HG02759 (cell line): ENCODE data around the gene OGA.
"Not testable (repeated sequence)": the region's sequence is repeated elsewhere in the genome, so short reads cannot be mapped to it uniquely, and the experiment has no call there.

Experiments used
- ATAC-seq: cut with Tn5 transposase; IDR thresholded peaks from one replicate; pipeline ENCODE4 v1.9.1; 2021; ENCODE audit warnings: mild to moderate bottlenecking, moderate library complexity; ENCODE audit not compliant: unreplicated experiment

OGA gene

DNA sequence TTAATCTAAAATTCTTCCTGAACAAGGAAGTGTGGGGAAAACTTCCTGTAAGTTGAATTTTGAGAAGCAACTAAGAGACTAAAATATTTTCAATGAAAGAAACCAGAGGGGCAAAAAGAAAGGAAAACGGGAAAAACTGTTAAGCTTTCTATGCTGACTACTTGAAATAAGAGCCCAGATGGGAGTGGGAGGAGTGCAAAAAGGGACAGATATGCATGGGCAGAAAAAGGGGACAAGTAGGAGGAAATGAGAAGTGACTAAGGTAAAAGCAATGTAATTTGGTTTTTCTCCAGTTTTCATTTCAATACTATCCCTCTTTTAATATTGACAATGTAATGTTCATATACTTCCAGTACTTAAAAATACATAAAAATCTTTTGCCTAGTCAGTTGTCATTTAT is 11.1 kb downstream of the OGA start:
- no peak for ATAC-seq

DNA sequence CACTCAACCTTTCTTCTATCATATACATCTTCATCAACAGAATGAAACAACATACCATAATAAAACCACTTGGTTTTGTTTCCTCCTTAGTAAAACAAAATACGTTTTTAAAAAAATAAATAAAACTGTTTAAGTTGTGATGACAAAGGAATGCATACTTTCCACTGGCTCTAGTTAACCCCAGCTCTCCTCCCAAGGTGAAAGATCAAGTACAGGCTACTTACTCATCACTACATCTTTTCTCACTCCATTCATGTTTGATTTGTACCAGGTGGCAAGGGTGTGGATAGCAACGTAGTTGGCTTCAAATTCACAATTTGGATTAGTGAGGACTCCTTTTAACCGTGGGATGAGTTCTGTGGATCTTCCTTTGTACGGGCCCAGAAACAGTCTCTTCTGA is 14.7 kb downstream of the OGA start:
- no peak for ATAC-seq

DNA sequence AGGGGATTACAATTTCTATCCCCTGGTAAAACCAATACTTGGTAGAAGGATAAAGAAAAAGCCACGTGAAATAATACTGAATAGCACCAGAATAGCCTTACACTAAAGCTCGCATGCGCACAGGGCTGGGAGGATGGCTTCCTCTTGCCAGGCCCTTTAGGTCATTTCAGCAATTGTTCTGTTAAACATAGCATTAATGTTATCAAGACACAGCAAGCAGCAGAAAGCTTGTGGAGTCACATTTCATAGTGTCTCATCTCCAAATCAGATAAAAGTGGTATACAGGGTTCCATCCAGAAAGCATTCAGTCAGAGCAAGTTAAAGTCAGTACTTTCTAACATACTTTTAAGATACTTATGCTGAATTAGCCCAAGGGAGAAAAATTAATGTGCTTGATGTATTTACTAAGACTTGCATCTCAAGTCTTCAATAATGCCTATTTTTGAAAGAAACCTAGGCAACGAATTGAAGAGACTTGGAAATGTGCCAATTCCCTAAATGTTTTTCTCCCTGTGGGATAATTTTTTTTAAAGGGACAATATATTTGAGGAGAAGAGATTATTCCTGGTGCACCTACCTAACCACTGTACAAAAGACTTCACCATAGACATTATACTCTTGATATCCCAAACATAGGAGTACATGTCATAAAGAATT is 20.7 kb downstream of the OGA start:
- no peak for ATAC-seq

DNA sequence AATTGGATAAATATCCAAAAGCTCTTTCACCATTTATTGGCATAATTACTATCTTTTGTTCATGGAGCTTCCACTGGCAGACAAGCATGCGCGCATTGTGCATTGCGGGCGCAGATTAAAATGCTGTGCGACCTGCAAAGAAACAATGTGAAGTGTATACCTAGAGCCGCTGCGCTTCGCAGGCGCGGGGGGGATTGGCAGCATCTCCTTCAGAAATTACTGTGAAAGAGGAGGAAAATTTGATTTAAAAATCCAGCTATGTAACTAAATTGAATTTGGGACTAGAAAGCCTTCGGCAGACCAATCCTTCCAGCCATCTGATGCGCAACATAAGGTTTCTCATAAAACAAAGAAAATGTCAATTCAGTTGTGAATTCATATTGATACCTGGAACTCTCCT is 24.7 kb downstream of the OGA start:
- ATAC-seq = no peak

DNA sequence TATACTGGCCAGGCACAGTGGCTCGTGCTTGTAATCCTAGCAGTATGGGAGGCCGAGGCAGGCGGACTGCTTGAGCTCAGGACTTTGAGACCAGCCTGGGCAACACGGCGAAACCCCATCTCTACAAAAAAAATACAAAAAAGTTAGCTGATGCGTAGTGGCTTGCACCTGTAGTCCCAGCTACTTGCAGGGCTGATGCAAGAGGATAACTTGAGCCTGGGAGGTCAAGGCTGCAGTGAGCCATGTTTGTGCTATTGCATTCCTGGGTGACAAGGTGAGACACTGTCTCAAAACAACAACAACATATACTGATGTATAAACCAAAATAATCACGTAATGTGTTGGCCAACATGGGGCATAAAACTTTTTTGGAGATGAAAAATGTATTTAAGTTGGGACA is 28.6 kb downstream of the OGA start:
- no peak for ATAC-seq

DNA sequence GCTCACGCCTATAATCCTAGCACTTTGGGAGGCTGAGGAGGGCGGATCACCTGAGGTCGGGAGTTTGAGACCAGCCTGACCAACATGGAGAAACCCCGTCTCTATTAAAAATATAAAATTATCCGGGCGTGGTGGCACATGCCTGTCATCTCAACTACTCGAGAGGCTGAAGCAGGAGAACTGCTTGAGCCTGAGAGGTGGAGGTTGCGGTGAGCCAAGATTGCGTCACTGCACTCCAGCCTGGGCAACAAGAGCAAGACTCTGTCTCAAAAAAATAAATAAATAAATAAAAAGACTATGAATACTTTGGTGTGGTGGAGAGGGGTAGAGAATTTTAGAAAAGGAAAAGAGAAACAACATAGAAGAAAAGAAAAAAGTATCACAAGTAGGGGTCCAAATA is 29.0 kb downstream of the OGA start:
- ATAC-seq = not testable (repeated sequence)

DNA sequence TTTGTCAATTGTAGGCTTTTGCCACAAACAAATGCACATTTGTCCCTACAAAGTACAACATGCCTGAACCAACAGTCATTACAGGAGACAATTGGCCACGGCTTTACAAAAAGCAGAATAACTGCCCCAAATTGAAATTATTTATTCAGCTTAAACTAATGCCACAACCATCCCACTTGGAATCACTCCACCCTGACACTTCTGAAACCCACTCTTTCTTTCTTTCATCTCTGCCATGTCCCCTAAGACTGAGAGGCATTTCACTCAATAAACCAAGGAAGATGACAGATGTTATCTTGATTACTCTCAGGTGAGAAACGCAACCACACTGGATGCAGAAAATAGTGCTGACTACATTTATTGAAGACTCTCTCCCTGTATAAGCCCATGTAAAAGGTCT is 32.4 kb downstream of the OGA start:
- no peak for ATAC-seq

DNA sequence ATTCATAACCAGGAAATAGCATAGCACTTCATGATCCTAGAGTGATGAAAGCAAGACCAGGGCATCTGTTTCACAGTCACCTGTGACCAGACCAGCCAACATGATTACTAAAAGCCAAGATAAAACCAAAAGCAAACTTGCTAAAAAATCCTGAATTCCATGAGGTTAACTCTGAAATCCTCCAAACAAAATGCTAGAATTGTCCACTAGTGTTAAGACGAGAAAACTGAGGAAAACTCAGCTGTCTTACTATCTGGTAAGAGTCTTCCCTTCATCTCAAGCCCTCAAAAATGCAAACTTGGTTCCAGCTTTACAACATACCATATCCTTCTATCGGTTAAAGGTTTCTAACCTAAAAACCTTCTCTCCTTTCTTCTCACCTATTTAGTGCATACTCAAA is 33.7 kb downstream of the OGA start:
- ATAC-seq = no peak

DNA sequence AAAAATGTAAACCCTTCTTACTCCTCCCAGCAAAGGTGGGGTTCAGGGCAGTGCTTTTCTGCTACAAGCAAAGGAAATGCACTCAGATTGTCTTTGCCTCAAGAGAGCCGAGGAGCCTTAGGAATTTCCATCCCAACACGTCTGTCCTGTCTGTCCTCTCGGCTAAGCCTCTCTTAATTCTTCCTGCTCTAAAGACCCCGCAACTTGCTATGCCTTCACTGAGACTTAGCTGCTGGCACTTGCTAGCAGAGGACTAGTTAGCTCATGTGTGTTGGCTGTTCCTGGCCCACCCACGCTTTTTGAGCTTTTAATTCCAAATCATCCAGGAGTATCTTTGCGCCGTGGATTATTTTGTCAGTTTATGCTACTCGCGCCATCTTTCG is 34.5 kb downstream of the OGA start:
- no peak for ATAC-seq

DNA sequence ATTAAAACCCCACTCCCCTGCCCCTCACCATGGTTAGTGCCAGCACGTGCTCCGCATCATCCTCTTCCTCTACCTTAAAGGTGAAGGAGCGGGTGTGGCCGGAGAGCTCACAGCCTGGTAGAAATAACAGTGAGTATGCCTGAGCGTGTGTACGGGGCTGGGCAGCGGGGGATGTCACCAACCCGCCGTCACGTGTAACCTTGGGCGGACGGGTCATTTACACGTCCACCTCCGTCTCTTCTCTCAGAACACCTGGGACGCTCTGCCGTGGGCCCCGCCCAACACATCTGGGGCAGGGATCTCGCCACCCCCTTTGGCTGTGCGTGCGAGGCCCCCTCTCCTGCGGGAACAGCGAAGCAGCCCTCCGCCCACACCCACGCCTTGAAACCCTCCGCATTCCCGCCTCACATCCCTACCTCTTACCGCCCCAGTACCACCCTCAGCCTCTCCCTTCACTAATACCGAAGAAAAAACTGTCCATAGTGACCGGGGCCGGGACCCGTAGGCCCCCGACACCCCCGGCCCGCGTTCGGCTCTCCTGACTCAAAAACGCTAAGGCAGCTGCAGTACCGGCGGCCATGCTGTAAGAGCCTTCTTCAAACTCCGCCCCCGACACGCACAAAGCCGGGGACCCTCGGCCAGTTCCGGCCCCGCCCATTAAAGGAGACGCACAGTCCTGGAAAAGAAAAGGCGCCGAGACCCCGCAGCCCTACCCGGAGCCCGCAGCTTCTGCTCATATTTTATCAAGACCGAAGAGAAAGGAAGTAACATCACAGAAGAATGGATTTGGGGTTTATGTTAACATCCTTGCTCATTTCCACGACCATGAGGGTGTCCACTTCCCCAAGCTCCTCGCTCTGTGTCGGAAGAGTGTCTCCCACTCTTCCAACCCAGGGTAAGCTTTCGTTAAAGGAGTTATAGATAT is 35.2 kb downstream of the OGA start, which contains the start of gene NPM3:
Gene NPM3 (minus strand): TSS at position 636 of the 925 bp plus-strand sequence. CDS start 56 bp downstream, at position 580.
- peak; percentile 66 for ATAC-seq

DNA sequence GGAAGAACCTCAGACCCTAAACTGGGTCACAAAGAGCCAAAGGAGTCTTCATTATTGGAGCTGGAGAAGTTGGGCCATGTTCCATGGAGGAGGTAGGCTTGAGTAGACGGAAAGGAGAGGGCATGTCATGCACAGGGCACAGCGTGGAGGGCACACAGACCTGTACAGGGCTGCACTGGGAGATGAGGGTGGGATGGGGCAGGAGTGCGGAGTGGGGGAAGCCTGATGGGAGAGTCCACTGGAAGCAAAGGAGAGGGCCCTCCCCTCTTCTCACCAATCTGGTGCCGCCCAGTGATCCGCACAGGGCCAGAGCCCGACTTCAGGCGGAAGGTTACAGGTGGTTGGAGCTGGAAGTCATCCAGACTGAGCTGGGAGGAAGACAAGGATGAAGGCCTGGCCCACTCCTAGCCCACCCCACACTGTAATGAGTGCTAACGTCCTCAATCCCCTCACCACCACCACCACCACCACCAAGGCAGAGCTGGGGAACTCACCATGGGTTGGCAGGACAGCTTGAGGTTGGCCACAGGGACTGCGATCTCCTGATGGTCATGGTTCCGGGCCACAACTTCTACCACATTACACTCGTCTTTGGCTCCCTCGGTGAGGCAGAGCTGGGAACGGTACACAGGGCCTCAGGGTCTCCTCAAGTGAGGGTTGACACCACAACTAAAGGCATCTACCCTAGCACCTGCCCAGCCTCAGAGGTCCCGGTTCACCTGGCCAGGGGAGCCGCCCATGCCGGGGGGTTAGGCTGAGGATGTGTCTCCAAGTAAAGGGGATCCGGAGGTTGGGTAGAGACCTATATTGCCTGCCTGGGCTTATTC is 36.0 kb downstream of the OGA start:
- no peak for ATAC-seq

DNA sequence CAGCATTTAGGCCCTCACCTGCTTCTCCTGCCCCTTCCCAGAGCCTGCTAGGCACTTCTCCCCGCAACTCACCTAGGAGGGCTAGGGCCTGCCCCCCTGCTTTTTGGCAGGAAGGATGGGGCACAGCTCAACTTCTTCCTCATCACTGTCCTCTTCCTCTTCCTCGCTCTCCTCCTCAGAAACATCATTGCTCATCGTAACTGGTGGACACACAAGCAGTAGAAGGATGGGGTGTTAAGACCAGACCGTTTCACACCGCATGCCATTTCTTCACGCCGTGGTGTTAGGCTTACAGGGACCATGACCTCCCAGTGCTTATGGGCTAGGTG is 36.6 kb downstream of the OGA start:
- no peak for ATAC-seq

DNA sequence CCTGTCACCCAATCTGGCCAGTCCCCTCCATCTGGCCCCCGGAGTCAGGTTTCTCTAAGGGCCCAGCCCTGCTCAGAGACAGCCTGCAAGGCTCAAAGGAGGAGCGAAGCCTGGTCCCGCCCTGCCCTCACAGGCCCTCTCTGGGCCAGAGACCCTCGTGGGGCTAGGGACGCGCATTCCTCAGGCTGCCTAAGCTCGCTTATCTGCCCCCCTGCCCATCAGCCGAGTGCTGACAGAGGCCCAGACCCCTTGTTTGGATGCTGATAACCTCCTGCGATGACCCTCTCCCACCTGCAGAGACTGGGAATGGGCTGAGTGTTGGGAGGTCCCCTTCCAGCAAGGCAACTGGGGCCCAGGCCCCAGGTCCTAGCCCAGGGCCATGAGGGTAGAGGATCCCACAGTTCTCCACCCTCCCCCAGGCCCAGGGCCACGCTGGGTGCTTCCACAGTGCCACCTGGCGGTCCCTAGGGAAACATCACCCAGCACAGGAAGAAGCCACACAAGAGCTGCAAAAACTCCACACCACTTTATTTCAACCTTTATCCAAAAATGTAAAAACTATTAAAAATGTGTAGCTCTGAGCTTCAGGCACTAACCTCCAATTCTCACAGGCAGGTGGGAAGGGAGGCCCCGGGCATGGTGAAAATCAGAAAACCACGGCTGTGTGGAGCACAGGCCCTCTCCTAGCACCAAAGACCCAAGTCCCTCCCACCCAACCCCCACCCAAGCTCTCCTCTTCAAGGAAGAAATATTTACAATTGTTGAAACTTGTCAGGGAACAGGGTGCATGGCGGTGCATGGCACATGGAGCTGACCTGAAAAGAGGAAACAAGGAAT is 37.2 kb downstream of the OGA start:
- no peak for ATAC-seq

DNA sequence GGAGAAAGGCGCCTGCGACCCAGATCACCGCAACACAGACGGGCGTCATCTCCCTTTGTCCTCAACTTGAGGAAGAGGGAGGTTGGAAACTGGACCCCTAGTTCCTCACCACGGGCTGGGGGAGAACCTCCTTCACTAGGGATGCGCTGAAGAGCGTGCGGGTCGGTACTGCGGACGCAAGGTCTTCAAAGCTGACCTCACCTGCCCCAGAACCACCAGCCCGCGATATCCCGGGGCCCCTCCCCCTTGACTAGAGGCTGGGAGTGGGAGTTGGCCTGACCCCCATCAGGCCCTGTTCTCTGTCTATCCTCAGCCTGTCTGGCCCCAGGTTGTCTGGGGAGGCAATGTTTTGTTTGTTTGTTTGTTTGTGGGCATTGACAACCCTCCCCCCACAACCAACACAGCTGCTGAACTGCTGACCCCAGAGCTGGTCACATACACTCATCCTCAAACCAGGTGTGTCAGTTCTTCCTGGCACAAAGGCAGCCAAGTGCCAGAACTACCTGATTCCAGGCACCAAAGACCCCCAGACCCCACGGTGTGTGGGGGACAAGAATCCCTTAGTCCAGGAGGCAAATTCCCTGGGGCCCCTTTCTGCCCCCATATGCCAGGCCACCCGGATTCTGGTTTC is 37.9 kb downstream of the OGA start:
- ATAC-seq = no peak

DNA sequence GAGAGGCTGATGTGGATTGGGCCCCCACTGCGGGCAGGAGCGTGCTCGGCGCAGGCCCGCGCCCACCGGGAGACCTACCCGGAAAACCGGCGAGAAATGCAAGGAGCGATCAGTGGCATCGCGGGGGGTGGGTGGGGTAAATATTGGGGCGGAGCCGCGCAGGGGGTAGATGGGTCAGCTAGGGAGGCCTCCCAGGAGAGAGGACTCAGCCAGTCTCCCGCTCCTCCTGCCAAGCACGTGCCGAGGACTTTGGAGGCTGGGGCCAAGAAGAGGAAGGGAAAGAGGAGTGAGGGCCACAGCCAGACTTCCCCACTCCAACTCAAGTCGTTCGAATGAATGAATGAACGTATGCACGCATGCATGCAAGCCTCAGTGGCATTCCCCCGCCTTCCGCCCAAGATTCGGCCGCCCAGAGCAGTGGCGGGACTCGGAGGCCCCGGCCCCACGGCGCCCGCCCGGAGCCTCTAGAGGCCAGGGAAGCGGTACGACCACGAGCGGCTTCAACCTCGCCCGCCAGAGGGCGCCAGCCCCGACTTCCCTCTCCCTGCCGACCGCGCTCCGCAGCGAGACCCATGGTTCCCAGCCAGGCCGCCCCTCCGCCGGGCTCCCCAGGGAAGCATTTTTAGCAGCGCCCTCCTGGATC is 38.6 kb downstream of the OGA start:
- ATAC-seq = peak; percentile 55

DNA sequence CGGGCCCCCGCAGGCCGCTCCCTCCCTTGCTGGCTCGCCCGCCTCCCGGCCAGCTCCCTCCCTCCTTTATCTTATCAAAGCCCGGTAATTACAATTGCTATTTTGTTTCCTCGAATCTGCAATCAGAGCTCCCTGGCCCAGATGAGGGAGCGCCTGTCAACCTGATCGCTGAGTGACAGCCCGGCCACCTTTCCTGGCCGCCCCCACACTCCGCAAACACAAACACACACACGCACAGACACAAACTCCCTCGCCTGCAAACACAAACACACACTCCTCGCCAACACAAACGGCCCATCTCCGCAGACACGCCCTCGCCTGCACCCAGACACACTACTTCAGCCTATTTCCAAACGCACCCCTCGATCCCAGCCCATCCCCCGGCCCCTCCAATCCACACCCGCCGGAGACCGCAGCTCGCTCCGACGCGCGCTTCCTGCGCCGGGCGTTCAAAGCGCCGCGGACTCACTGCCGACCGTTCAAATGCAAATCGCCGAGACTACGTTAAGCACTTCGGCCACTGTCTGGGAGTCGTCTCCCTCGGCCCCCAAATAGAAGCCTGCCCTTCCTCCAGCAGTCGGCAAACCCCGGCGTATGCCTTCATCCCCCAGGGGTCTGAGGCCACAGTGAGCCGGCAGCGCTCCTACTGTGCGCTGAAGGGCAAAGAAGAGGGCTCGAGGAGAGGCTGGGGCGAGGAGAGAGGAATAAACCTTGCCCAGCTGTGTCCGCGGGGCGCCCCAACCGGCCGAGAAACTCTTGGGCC is 39.3 kb downstream of the OGA start:
- ATAC-seq = no peak

DNA sequence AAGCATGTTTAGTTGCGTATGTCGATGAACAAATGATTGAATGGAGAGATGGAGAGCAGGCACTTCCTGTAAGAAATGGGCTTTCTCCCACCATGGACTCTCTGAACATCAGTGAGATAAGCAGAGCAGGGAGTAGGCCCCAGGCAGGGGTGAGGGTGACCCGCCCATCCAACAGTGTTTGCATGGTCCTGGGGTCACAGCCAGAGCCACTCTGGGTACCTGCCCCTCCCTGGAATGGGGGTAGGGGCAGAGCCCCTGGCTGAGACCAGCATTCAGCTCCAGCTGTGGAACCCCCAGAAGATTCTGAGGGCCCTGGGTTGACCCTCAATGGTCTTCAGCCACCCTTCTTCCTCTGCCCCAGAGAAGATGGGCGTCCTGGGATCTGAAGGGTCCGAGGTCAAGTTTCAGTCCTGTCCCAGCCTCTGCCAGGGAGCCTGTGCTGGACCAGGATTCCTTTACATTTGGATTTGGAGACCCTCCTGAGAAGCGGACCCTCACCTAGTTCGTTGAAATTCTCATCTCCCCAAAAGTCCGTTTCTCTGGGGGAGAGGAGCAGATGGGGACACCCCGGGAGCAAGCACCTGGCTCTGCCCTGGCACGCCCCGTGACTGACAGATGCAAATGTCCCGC is 40.0 kb downstream of the OGA start:
- ATAC-seq = no peak

DNA sequence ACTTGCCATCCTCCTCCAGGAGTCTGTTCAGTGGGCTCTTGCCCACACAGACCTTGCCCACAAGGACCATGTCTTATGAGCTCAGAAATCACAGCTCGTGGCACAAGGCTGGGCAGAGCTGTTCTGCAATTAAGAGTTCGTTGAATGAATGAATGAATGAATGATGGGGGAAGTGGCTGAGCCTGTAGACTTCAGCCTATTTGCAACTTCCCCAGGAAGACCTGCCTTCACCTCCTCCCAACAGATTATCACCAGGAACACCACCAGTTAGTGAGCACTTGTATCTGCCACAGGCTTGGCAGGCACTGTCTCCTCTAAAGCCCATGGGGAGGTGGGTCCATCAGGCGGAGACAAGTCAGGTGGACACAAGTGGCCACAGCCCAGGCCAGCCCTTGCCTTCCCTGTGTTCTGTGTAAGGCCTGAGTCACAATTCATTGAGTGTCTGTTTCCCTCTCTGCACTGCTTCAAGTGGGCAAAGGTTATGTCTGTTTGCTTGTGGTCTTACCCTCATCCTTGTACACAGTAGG is 40.6 kb downstream of the OGA start:
- no peak for ATAC-seq
